Fibroblast of pulmonary artery (primary cell): ENCODE data around the gene DMWD.

ENCODE experiments used
- DNase-seq: peaks from one replicate; pipeline ENCODE4 v3.0.0-alpha.2; 2010; ENCODE audit warnings: low read depth
- H3K4me3 ChIP-seq: replicated peaks from 2 replicates; pipeline ENCODE4 v1.5.1; 2011; ENCODE audit warnings: low read depth, mild to moderate bottlenecking, control low read depth, low read length, moderate library complexity
- CTCF ChIP-seq: IDR thresholded peaks from 2 replicates; pipeline ENCODE4 v1.5.1; 2011; ENCODE audit warnings: mild to moderate bottlenecking, control low read depth, low read length, inconsistent platforms; ENCODE audit errors: missing control alignments

The DMWD gene

GRCh38 chr19:45782162-45782691 lies 10.4 kb downstream of the DMWD start, which contains the start of gene DMPK:
DMPK (minus strand) TSS chr19:45782490; CDS start chr19:45782352, 138 bp downstream.
- H3K4me3 ChIP-seq: peak within 1 kb of the TSS; percentile 48
- DNase-seq: no peak
- no peak for TF ChIP-seq CTCF

GRCh38 chr19:45781214-45782161 lies 11.2 kb downstream of the DMWD start:
- no peak for DNase-seq
- no peak for TF ChIP-seq CTCF
- peak overlapping the region; percentile 48 for H3K4me3 ChIP-seq

GRCh38 chr19:45780448-45781213 lies 12.0 kb downstream of the DMWD start:
- DNase-seq: no peak
- no peak for TF ChIP-seq CTCF
- no peak overlapping the region for H3K4me3 ChIP-seq

- DNase-seq: no peak
- H3K4me3 ChIP-seq: no peak overlapping the region
Observed at GRCh38 chr19:45780146-45780447, 12.5 kb downstream of the DMWD start.

GRCh38 chr19:45779231-45780145 lies 13.2 kb downstream of the DMWD start:
- no peak overlapping the region for H3K4me3 ChIP-seq
- peak; percentile 43 for DNase-seq
- TF ChIP-seq CTCF: peak; percentile 17

More at GRCh38 chr19:45780146-45780447, 12.5 kb downstream of the DMWD start:
- TF ChIP-seq CTCF: no peak

GRCh38 chr19:45778010-45778661 lies 14.5 kb downstream of the DMWD start:
- DNase-seq: no peak
- TF ChIP-seq CTCF: no peak
- H3K4me3 ChIP-seq: no peak overlapping the region
